Activated naive CD8-positive, alpha-beta T cell treated with anti-CD3 and anti-CD28 coated beads, Interleukin-2, amount 50 U/mL, for 16 hours (primary cell): ENCODE data around the gene PRDX5.

ENCODE experiments used
- DNase-seq: peaks from one replicate; pipeline ENCODE4 v3.0.0-alpha.2; 2020; ENCODE audit warnings: low read depth, low spot score

PRDX5 gene

GRCh38 chr11:64289002-64289564 is 28.8 kb upstream of the PRDX5 start:
- DNase-seq: no peak

GRCh38 chr11:64290352-64291261 is 27.3 kb upstream of the PRDX5 start:
- DNase-seq: no peak

GRCh38 chr11:64291262-64291751 is 26.6 kb upstream of the PRDX5 start, which contains the start of gene KCNK4:
KCNK4 (plus strand) TSS chr11:64291302; CDS start chr11:64293019, 1,717 bp downstream.
- DNase-seq: no peak

- no peak for DNase-seq
Measured at GRCh38 chr11:64291752-64292459, 26.0 kb upstream of the PRDX5 start.

GRCh38 chr11:64292460-64293254 is 25.3 kb upstream of the PRDX5 start:
- DNase-seq: no peak

GRCh38 chr11:64294774-64295173 is 23.1 kb upstream of the PRDX5 start:
- DNase-seq: no peak

GRCh38 chr11:64295760-64296159 is 22.2 kb upstream of the PRDX5 start:
- no peak for DNase-seq

- no peak for DNase-seq
Measured at GRCh38 chr11:64296236-64296635, 21.7 kb upstream of the PRDX5 start.

- no peak for DNase-seq
Measured at GRCh38 chr11:64296830-64297698, 20.9 kb upstream of the PRDX5 start.

GRCh38 chr11:64297699-64298358 is 20.1 kb upstream of the PRDX5 start:
- DNase-seq: no peak

- no peak for DNase-seq
Measured at GRCh38 chr11:64298966-64299846, 18.7 kb upstream of the PRDX5 start.

- DNase-seq: no peak
Measured at GRCh38 chr11:64299847-64300648, 17.9 kb upstream of the PRDX5 start, which contains the start of gene CATSPERZ. CATSPERZ (plus strand) TSS chr11:64300358; CDS start chr11:64300411, 53 bp downstream.

GRCh38 chr11:64303109-64304031 is 14.6 kb upstream of the PRDX5 start:
- DNase-seq: no peak

GRCh38 chr11:64304032-64304315 is 13.9 kb upstream of the PRDX5 start:
- no peak for DNase-seq

- peak; percentile 91 for DNase-seq
Measured at GRCh38 chr11:64304316-64305072, 13.4 kb upstream of the PRDX5 start.

GRCh38 chr11:64305075-64305690 is 12.7 kb upstream of the PRDX5 start, which contains the start of gene ESRRA:
ESRRA (plus strand) TSS chr11:64305524; CDS start chr11:64307180, 1,656 bp downstream.
- DNase-seq: peak; percentile 99
